A549 (cell line): ENCODE results near the gene PNMT. TPM values are rescaled to one million over a fixed set of nuclear protein-coding genes. Genes with fewer than 3 reads are reported as not detected.

Source experiments
- ATAC-seq, 2 experiments: fragments of 200-7000 bp in 1 of 2; fragments of >200 bp in 1 of 2; cut with Nextera tagmentation in 1 of 2; cut with Tn5 transposase in 1 of 2; 3 replicates each; pipeline versions ENCODE4 v1.8.0 to v1.9.1; 2018 to 2020; ENCODE audit warnings: mild to moderate bottlenecking in 1 of 2, moderate library complexity in 1 of 2
- CTCF ChIA-PET: fragments of 300-600 bp; sonication (Branson Sonifier 250); formaldehyde crosslinking; extraction: SDS; loops from one replicate; lab custom pipeline; 2021; ENCODE audit warnings: antibody characterized with exemption, inconsistent platforms; lab: Yijun Ruan, JAX
- POLR2A ChIA-PET: fragments of 350-600 bp; formaldehyde crosslinking; extraction: SDS; loops from one replicate; lab custom pipeline; 2021; ENCODE audit warnings: antibody characterized with exemption, inconsistent platforms; lab: Yijun Ruan, JAX
- DNase-seq, 2 experiments: peaks; one replicate each; pipeline versions ENCODE4 v3.0.0 to v3.0.0-alpha.2; 2011 to 2016; ENCODE audit warnings: low read depth in 1 of 2, low spot score in 1 of 2
- FAIRE-seq: peaks from 2 replicates; lab custom pipeline; 2011; peaks lifted over from hg19 to GRCh38; lab: Jason Lieb, UNC
- H3K27ac ChIP-seq, 2 experiments: fragments of >200 bp; sonication (Bioruptor Twin); formaldehyde crosslinking; 3 replicates each; pipeline ENCODE4 v1.5.1; 2016 to 2017
- H3K4me1 ChIP-seq: fragments of >200 bp; sonication (Bioruptor Twin); formaldehyde crosslinking; 3 replicates; pipeline ENCODE4 v1.6.1; 2016
- H3K4me2 ChIP-seq: fragments of >200 bp; sonication (Bioruptor Twin); formaldehyde crosslinking; 3 replicates; pipeline ENCODE4 v1.6.1; 2016
- H3K4me3 ChIP-seq: fragments of >200 bp; sonication (Bioruptor Twin); formaldehyde crosslinking; 3 replicates; pipeline ENCODE4 v1.5.1; 2016
- H3K9me3 ChIP-seq: fragments of >200 bp; sonication (Bioruptor Twin); formaldehyde crosslinking; 3 replicates; pipeline ENCODE4 v1.6.1; 2016
- BHLHE40 ChIP-seq: IDR thresholded peaks from 2 replicates; pipeline ENCODE4 v1.6.1; 2012; ENCODE audit warnings: low read depth, low read length, inconsistent platforms
- CEBPB ChIP-seq, 2 experiments: fragments of >200 bp in 1 of 2; sonication (Bioruptor Twin) in 1 of 2; formaldehyde crosslinking in 1 of 2; IDR thresholded peaks; 2 replicates each; pipeline ENCODE4 v1.6.1; 2012 to 2016
- CHD2 ChIP-seq: fragments of 150-350 bp; IDR thresholded peaks from 2 replicates; pipeline ENCODE4 v1.6.1; 2014; ENCODE audit warnings: low read length; ENCODE audit not compliant: partially characterized antibody
- EHF ChIP-seq: fragments of 250-450 bp; sonication (Bioruptor Pico); IDR thresholded peaks from 2 replicates; pipeline ENCODE4 v1.5.0; 2020; ENCODE audit warnings: mild to moderate bottlenecking
- FOSB ChIP-seq: fragments of 250-450 bp; sonication (Bioruptor Pico); IDR thresholded peaks from 2 replicates; pipeline ENCODE4 v1.5.0; 2020; ENCODE audit warnings: mild to moderate bottlenecking, moderate library complexity
- FOSL2 ChIP-seq, 2 experiments: fragments of 450-650 bp in 1 of 2; fragments of >200 bp in 1 of 2; sonication (Bioruptor Twin) in 1 of 2; formaldehyde crosslinking; IDR thresholded peaks; 2 replicates each; pipeline versions ENCODE4 v1.5.0 to v1.6.1; 2016 to 2020; ENCODE audit warnings: mild to moderate bottlenecking in 1 of 2, moderate library complexity in 1 of 2
- HDAC2 ChIP-seq: fragments of 200-600 bp; sonication (generic); IDR thresholded peaks from 2 replicates; pipeline ENCODE4 v1.6.1; 2016
- HES2 ChIP-seq: fragments of >200 bp; sonication (Bioruptor Twin); formaldehyde crosslinking; IDR thresholded peaks from 2 replicates; pipeline ENCODE4 v1.6.1; 2016
- HOXA7 ChIP-seq: fragments of 250-450 bp; sonication (Bioruptor Pico); IDR thresholded peaks from 2 replicates; pipeline ENCODE4 v1.5.0; 2020; ENCODE audit warnings: mild to moderate bottlenecking, moderate library complexity
- HOXB13 ChIP-seq: fragments of 250-450 bp; sonication (Bioruptor Pico); IDR thresholded peaks from 2 replicates; pipeline ENCODE4 v1.5.0; 2020; ENCODE audit warnings: low read depth, mild to moderate bottlenecking, moderate library complexity
- JUN ChIP-seq, 2 experiments: fragments of >200 bp; sonication (Bioruptor Twin); formaldehyde crosslinking; IDR thresholded peaks; 2 replicates in 1 of 2; 3 replicates in 1 of 2; pipeline ENCODE4 v1.6.1; 2016 to 2017
- JUNB ChIP-seq: fragments of >200 bp; sonication (Bioruptor Twin); formaldehyde crosslinking; IDR thresholded peaks from 2 replicates; pipeline ENCODE4 v1.6.1; 2016
- MAFK ChIP-seq: fragments of 450-650 bp; IDR thresholded peaks from 2 replicates; pipeline ENCODE4 v1.6.1; 2014; ENCODE audit not compliant: partially characterized antibody
- MAZ ChIP-seq: fragments of 150-350 bp; IDR thresholded peaks from 2 replicates; pipeline ENCODE4 v1.6.1; 2014; ENCODE audit warnings: antibody characterized with exemption, low read depth, low read length, borderline replicate concordance
- PBX3 ChIP-seq: IDR thresholded peaks from 2 replicates; pipeline ENCODE4 v1.6.1; 2012
- PHF8 ChIP-seq: fragments of 200-600 bp; sonication (generic); IDR thresholded peaks from 2 replicates; pipeline ENCODE4 v1.6.1; 2016; ENCODE audit warnings: low read depth, mild to moderate bottlenecking, antibody characterized with exemption, moderate library complexity, borderline replicate concordance
- RAD21 ChIP-seq, 2 experiments: fragments of >200 bp in 1 of 2; sonication (Bioruptor Twin) in 1 of 2; formaldehyde crosslinking in 1 of 2; IDR thresholded peaks in 1 of 2; conservative IDR thresholded peaks in 1 of 2; 2 replicates in 1 of 2; 3 replicates in 1 of 2; pipeline ENCODE4 v1.6.1; 2012 to 2018; ENCODE audit warnings: inconsistent platforms in 1 of 2
- RCOR1 ChIP-seq: fragments of 150-350 bp; IDR thresholded peaks from 2 replicates; pipeline ENCODE4 v1.6.1; 2014; ENCODE audit warnings: antibody characterized with exemption, low read length, low read depth
- RNF2 ChIP-seq: fragments of 200-600 bp; sonication (generic); IDR thresholded peaks from 2 replicates; pipeline ENCODE4 v1.6.1; 2016; ENCODE audit warnings: low read depth, mild to moderate bottlenecking, antibody characterized with exemption, moderate library complexity, borderline replicate concordance
- USF2 ChIP-seq: fragments of 450-650 bp; IDR thresholded peaks from 2 replicates; pipeline ENCODE4 v1.6.1; 2014; ENCODE audit warnings: antibody characterized with exemption
- ZC3H11A ChIP-seq: fragments of 450-650 bp; IDR thresholded peaks from 2 replicates; pipeline ENCODE4 v1.6.1; 2014; ENCODE audit warnings: antibody characterized with exemption, mild to moderate bottlenecking
- WGBS: methylation state at CpG from one replicate; pipeline ENCODE4 v1.1.6; 2017; ENCODE audit errors: missing lambda C conversion rate; 5-methylcytosine and 5-hydroxymethylcytosine counted together
- polyA plus RNA-seq, 4 experiments: library from polyadenylated mRNA; depleted of rRNA in 3 of 4; stranded (reverse); fragments of >200 nt; fragmentation: RNase III in 1 of 4; extraction: RNeasy Plus Mini Kit Qiagen cat#74134 plus additional on column Dnase treatment in 1 of 4; gene quantifications; 2 replicates in 3 of 4; 3 replicates in 1 of 4; pipeline ENCODE4 v1.2.3, GENCODE V29; 2011 to 2017

PNMT gene
- polyA plus RNA-seq, 2 of the 4 experiments (the other 2 are of a cell fraction) = not detected

GRCh38 chr17:39672522-39673334, 4.5 kb downstream of the PNMT start:
- ATAC-seq (peak in 1 of 2 experiments; percentile 2; a peak in 2 of 6 replicates), FAIRE-seq (no peak), DNase-seq (no peak)
- WGBS = 70% methylated on average over 13 of the region's 15 CpGs
- ChIA-PET CTCF (interaction anchor here (0.6 to 50.7 kb wide), 11 partner anchors 11 to 125 kb away, joined by 3 to 1391 read pairs (median 8); partner anchors contain the start of genes ERBB2, MIEN1, PGAP3 and PPP1R1B), POLR2A (interaction anchor here (1.0 to 1.3 kb wide), 2 partner anchors 15 kb away, joined by 3 read pairs; partner anchors contain the start of gene PGAP3)
- H3K27ac ChIP-seq = no peak overlapping the region
- no peak overlapping the region for H3K4me2 ChIP-seq
- no peak for TF ChIP-seq CHD2
- TF ChIP-seq HDAC2 = no peak
- no peak for TF ChIP-seq JUNB
- no peak for TF ChIP-seq RCOR1
- TF ChIP-seq BHLHE40 = no peak
- no peak for TF ChIP-seq CEBPB (IDR thresholded peaks at IDR 0.05)
- no peak for TF ChIP-seq PBX3
- TF ChIP-seq HOXB13 (CRISPR knock-in tag) = no peak
- TF ChIP-seq MAFK = no peak
- TF ChIP-seq MAZ = no peak
- no peak for TF ChIP-seq ZC3H11A
- TF ChIP-seq USF2 = no peak
- TF ChIP-seq FOSB = no peak
- no peak overlapping the region for H3K4me3 ChIP-seq
- peaks cover 20% of the 10 kb centered on the region; the same call in 2 of the 3 replicates for H3K4me1 ChIP-seq
- no peaks in the 10 kb centered on the region for H3K9me3 ChIP-seq

GRCh38 chr17:39673335-39674081, 5.3 kb downstream of the PNMT start:
- peak; percentile 24 for TF ChIP-seq MAFK
- no peak for TF ChIP-seq RAD21 (conservative IDR thresholded peaks at IDR 0.05 in 1 of 2, IDR thresholded peaks at IDR 0.05 in 1 of 2)
- no peak for TF ChIP-seq RNF2
- TF ChIP-seq JUNB = no peak
- WGBS = 64% methylated on average over 10 of the region's 13 CpGs
- ChIA-PET POLR2A (interaction anchor here (1.3 kb wide), 1 partner anchor 15 kb away, joined by 3 read pairs; the partner anchor contains the start of gene PGAP3), CTCF (interaction anchor here (1.5 to 50.7 kb wide), 7 partner anchors 12 to 126 kb away, joined by 3 to 1391 read pairs (median 24); partner anchors contain the start of genes ERBB2, MIEN1, PGAP3 and PPP1R1B)
- Histone ChIP-seq H3K4me2 (no peak overlapping the region), H3K27ac (no peak overlapping the region), H3K9me3 (no peaks in the 10 kb centered on the region), H3K4me3 (no peak overlapping the region), H3K4me1 (peaks cover 20% of the 10 kb centered on the region; the same call in 2 of the 3 replicates)
- no peak for FAIRE-seq
- ATAC-seq = no peak
- DNase-seq = no peak

- no peak for DNase-seq
- no peak for FAIRE-seq
- peaks cover 21% of the 10 kb centered on the region; the same call in 2 of the 3 replicates for H3K4me1 ChIP-seq
- ChIA-PET POLR2A (interaction anchor here (1.3 kb wide), 1 partner anchor 14 kb away, joined by 3 read pairs; the partner anchor contains the start of gene PGAP3), CTCF (interaction anchor here (9.2 to 50.7 kb wide), 3 partner anchors 15 to 56 kb away, joined by 61 to 1391 read pairs (median 236); partner anchors contain the start of genes ERBB2, MIEN1, PGAP3 and PPP1R1B)
- ATAC-seq = no peak
- no peak overlapping the region for H3K4me2 ChIP-seq
- TF ChIP-seq HOXA7 = no peak
- no peak for TF ChIP-seq FOSL2 (IDR thresholded peaks at IDR 0.05)
- no peak for TF ChIP-seq FOSL2 (CRISPR knock-in tag; IDR thresholded peaks at IDR 0.05)
- TF ChIP-seq HES2 = no peak
- TF ChIP-seq CEBPB (IDR thresholded peaks at IDR 0.05) = no peak
- no peak for TF ChIP-seq BHLHE40
- no peak for TF ChIP-seq PHF8
- TF ChIP-seq JUN (IDR thresholded peaks at IDR 0.05) = no peak
- TF ChIP-seq EHF (CRISPR knock-in tag) = no peak
- WGBS = 65% methylated on average over 5 of the region's 5 CpGs
- H3K9me3 ChIP-seq = no peaks in the 10 kb centered on the region
- no peak overlapping the region for H3K4me3 ChIP-seq
- H3K27ac ChIP-seq = no peak overlapping the region
Measured at GRCh38 chr17:39674179-39674578, 5.9 kb downstream of the PNMT start.
